Activated CD8-positive, alpha-beta memory T cell treated with anti-CD3 and anti-CD28 coated beads for 24 hours (primary cell): ENCODE measurements around the gene TAS2R5.
"Not testable (repeated sequence)": the region's sequence is repeated elsewhere in the genome, so short reads cannot be mapped to it uniquely, and the experiment has no call there.

ENCODE experiments used
- DNase-seq: peaks from one replicate; pipeline ENCODE4 v3.0.0-alpha.2; 2020

TAS2R5 gene, protein sequence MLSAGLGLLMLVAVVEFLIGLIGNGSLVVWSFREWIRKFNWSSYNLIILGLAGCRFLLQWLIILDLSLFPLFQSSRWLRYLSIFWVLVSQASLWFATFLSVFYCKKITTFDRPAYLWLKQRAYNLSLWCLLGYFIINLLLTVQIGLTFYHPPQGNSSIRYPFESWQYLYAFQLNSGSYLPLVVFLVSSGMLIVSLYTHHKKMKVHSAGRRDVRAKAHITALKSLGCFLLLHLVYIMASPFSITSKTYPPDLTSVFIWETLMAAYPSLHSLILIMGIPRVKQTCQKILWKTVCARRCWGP

DNA sequence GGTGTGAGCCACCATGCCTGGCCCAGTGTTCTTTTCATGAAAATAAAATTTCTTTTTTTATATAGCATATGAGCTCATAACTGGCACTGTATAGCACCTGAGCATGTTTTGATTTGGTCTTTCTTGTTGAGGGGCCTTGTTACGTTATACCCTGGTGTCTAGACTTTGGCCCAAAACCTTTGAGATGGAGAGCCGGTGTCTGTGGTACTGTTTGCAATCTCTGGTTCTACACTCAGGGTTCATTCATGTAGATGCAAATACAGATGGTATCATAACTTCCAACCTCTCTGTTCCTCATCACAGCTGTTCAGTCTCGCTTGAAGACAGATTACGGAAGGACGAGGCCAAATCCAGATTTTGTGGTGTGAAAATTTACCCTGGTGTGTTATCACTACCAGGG lies at the start of gene TAS2R5:
Gene TAS2R5 (plus strand): TSS at position 301 of the 400 bp plus-strand sequence. CDS start 145 bp downstream, outside the sequence.
- no peak for DNase-seq

DNA sequence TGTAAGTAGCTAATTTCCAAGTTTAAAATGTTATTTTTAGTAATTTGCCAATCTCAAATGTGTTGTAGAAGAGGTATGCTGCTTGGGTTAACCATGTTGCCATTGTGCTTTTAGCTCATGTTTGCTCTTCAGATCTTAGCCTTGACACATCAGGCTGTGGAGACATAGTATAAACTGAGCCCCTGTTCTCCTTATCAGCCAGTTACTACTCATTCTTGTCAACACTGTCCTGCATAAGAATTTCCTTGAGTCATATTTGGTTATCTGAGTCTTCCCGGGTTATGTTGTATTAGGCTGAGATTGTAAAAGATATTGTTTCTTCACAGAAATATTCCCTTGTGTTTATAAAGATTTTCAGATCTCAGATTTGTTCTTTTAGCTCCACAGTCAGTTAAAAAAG lies 47.8 kb upstream of the TAS2R5 start:
- no peak for DNase-seq

DNA sequence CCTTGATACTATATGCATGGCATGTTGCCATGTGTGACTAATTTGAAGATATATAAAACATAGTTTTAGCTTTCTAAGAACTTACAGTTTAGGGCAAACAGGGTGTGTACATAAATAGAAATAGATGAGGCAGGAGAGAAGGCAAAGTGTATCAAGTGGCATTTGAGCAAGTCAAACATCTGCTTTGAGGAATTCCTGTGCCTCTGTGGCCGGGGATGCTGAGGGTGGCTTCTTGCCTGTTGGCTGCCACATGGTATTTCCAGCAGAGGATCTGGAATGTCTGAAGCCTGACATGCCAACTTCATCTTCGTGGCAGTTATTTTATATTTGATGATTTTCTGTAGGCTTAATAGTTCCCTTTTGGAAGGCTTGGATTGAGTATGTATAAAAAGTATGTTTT lies 45.9 kb upstream of the TAS2R5 start:
- no peak for DNase-seq

DNA sequence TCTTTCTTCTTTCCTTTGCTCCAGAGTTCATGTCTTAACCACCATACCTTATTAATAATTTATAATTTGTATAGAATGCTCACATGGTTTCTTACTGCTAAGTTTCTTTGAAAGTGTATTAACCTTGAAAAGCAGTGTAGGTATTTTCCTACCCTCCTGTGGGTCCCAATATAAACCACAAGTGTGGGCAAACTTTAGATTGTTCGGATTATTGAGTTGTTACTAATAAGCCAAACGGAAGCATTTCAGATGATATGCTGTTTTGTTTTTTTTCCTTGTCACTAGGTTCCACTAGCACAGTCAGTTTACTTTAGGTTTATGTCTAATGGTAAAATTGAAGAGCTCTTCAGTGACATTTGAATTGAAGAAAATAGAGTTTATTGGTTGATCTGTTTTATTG lies 41.6 kb upstream of the TAS2R5 start:
- no peak for DNase-seq

DNA sequence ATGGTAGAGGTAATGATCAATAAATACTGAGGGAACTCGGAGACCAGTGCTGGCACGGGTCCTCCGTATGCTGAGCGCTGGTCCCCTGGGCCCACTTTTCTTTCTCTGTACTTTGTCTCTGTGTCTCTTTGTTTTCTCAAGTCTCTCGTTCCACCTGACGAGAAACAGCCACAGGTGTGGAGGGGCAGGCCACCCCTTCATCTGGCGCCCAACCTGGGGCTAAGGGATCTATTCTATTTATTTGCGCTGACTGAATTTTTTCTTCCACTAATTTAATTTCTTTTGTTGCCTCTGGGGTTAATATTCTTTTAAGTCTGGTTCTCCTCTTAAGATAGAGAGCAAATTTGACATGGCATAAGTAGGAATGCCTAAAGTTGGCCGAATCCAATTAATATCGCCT lies 38.1 kb upstream of the TAS2R5 start:
- DNase-seq, result not testable (repeated sequence)

DNA sequence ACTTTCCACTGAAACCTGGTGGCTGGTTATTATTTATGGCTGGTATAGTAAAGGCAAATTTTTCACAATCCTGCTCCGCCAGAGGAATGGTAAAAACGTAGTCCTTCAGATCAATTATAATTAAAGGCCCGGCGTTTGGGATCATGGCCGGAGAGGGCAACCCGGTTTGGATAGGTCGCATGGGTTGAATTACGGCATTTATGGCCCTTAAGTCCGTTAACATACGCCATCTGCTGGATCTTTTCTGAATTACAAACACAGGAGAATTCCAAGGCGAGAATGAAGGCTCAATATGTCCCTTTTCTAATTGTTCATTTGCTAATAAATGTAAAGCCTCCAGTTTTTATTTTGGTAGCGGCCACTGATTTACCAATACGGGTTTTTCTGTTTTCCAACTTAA lies 37.4 kb upstream of the TAS2R5 start:
- no peak for DNase-seq

DNA sequence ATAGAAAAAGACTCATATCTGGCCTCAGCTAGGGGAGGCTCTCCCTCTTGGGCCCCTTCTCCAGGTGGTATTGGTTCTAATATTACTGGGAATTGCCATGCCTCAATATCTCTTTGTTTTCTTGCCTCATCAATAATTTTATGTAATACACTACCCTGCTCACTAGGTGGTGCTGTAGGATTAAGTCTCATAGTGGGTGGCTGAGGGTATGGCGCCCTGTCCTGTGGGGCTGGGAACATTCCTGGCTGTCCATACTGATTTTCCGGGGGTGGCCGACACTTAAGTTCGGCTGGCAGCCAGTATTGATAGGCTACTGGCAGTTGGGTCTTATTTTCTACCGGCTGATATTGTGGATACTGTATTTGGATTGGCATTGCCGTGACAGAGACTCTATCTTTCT lies 35.1 kb upstream of the TAS2R5 start:
- no peak for DNase-seq

DNA sequence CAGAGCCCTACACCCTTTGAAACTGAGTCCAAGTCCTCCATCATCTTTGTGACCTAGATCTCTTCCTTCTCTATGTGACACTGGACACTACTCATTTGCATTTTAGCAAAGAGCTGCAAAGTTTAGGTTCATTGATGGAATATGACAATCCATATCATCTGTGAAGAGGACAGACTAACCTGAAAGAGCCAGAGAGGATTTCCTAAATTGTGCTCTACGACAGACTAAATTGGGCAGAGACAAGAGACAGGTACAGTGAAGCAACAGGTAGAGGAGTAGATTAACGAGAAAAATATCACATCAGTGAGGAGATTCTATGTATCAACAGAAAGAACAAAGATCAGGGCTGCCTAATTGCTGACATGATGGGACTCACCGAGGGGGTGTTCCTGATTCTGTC lies 26.2 kb upstream of the TAS2R5 start, which contains the start of gene TAS2R3:
Gene TAS2R3 (plus strand): TSS at position 301 of the 400 bp plus-strand sequence. CDS start 62 bp downstream, at position 363.
- DNase-seq, result no peak

DNA sequence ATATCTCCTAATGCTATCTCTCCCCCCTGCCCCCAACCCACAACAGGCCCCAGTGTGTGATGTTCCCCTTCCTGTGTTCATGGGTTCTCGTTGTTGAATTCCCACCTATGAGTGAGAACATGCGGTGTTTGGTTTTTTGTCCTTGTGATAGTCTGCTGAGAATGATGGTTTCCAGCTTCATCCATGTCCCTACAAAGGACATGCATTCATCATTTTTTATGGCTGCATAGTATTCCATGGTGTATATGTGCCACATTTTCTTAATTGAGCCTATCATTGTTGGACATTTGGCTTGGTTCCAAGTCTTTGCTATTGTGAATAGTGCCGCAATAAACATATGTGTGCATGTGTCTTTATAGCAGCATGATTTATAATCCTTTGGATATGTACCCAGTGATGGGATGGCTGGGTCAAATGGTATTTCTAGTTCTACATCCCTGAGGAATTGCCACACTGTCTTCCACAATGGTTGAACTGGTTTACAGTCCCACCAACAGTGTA lies 19.9 kb upstream of the TAS2R5 start:
- not testable (repeated sequence) for DNase-seq

DNA sequence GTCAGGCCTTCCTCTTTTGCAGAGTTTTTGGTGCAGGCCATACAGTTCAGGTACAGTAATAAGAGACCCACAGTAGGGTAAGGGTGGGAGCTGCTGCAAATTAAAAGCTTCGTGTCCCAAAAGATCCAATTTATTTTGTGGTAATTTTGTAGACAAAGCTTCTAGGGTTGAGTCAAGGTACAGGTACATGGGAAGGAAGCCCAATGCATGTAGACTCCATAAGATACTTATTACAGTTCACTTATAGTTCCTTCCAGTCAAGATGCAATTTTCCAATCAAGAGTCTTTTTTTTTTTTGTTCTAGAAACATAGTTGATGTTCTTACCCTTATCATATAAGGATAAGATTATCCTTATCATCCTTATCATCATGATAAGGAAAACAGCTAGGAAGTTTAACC lies 13.6 kb upstream of the TAS2R5 start, which contains the start of gene TAS2R4:
Gene TAS2R4 (plus strand): TSS at position 301 of the 400 bp plus-strand sequence. CDS start 1,815 bp downstream, outside the sequence.
- no peak for DNase-seq

DNA sequence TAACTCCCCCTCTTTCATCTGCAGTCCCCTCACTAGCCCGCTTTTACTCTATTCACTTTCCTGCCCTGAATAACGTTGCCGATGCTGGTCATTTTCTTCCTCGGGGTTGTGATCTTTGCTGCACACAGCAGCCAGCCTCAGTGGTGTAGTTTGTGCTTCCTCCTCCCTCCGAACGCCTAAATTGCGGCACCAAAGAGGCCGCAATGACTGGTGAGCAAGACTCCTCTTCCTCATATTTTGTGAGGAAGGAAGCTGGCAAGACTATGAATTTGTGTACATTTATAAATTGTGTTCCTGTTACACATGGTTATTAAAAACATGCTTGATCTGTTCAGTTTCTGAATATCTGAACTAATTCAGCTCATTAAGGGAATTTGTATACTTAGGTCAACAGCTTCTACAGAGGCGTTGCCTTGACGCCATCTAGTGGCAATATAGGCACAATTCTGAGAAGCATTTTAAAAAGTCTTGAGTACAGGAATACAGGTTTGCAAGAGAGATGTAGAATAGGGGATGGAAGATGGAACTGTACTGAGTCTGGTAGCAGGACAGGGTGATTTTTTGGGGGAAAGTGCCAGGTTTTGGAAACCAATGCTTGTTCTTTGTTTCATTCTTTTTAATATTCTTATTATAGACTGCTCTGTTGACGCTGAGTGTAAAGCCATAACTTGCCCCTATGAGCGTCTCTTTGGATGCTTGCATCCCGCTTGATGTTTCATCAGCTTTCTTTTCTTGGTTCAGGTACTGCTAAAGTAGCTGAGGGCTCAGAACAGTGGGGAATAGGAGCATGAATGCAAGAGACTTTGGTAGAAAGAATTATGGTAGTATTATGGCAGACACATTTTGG lies 4.1 kb upstream of the TAS2R5 start:
- no peak for DNase-seq

DNA sequence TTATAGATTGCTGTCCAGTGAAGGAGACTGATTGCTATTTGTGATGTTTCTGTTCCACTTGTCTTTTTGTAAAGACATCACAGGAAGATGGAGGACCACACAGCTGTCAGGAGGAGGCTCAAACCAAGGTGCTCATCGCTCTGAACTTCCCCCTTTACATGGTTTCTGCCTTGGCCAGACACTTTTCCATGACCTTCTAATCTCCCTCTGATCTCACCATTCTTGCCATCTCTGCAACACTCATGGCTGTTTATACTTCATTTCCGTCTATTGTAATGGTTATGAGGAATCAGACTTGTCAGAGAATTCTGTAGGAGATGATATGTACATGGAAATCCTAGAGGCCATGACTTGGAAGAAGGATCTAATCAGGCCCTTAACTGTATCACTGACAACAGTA lies 1.7 kb upstream of the TAS2R5 start:
- DNase-seq, result no peak

DNA sequence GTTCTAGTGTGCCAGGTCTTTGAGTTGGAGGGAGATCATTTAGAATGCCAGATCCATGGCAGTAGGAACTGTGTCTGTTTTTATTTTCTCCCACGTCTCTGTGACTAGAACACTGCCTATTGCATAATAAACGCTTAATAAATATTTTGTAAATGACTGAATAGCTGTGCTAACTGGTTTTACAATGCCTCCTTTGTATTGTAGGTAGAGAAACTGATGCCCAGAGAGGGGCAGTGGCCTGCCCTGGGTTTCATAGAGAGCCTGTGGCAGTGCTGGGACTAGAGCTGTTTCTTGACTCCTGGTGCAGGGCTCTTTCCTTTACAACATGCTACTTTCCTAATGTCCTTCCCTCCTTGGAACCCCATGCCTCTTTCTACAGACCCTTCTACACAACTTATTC lies 2.5 kb downstream of the TAS2R5 start:
- DNase-seq, result no peak

DNA sequence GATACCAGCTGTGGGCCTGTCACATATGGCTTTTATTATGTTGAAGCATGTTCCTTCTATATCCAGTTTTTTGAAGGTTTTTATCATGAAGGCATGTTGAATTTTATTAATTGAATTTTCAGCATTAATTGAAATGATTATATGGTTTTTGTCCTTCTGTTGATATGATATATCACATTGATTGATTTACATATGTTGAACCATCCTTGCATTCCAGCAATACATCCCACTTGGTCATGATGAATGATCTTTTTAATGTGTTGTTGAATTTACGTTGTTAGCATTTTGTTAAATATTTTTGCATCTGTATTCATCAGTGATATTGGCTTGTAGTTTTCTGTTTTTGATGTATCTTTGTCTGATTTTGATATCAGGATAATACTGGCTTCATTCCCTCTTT lies 30.1 kb downstream of the TAS2R5 start:
- no peak for DNase-seq

DNA sequence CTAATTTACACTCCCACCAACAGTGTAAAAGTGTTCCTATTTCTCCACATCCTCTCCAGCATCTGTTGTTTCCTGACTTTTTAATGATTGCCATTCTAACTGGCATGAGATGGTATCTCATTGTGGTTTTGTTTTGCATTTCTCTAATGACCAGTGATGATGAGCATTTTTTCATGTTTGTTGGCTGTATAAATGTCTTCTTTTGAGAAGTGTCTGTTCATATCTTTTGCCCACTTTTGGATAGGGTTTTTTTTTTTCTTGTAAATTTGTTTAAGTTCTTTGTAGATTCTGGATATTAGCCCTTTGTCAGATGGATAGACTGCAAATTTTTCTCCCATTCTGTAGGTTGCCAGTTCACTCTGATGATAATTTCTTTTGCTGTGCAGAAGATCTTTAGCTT lies 32.4 kb downstream of the TAS2R5 start:
- not testable (repeated sequence) for DNase-seq

DNA sequence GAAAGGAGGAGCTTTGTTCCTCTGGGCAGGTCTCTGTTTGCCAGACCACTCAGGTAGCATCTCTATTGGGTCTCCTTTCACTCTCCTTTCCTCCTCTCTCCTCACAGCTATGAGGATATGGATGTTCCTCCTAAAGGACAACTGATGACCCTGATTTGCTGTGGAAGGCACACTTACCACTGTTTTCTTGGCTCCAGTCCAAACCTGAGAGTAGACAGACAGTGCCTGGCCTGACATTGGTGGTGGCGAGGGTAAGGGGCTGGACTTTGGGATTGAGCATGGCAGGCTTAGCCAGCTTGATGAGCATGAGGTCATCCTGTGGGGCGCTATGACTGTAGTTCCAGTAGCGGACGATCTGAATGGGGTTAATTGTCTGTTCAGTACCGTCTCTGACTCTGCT lies 47.7 kb downstream of the TAS2R5 start:
- no peak for DNase-seq

DNA sequence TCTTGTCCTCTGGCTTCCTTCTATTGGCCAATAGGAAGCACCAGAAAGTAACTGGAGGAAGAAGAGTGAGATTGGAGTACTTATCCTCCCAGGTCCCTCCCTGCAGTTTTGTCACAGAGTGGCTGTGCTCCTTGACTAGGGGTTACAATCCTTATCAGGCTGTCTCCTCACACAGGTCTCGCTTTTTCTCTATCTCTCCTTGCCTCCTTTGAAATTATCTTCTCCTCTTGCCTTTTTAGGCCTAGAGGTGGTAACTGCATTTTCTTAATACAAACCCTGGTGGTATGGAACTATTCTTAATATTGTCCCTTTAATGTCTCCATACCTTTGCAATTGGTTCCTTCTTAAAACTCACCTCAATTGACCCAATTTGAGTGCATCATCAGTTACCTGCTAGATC lies 48.6 kb downstream of the TAS2R5 start:
- no peak for DNase-seq

DNA sequence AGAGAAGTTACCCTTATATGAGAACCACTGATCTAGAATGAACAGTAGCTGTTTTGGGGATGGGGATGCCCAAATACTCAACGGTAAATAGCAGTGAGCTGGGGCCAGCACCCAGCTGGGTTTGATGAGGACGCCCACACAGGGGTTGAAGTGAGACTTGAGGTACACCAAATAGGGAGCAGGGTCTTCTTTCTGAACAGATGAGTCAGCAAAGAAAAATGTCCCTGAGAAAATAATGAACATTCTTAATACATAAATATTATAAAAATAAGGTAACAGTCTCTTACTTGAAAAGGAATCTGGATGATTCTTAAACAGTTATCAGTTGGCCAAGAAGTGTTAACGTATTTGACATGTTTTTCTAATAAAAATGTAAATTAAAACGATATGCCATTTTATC lies 49.2 kb downstream of the TAS2R5 start:
- no peak for DNase-seq

DNA sequence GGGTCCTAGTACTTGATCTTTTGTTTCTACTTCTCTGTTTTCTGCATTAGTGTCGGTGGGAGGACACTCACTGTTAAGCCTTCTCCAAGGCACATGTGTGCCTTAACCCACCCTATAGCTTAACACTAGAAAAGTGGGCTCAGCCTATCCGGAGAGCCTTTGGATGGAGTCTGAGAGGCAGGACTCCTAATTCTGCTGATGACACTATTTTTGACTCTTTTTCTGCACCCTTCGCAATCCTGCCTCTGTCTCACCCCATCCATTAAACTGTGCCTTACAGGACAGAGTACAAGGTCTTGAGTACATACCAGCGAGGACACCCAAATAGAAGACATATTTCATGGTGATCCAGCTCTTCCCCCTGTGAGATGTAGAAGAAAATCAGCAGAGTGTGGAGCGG lies 50.7 kb downstream of the TAS2R5 start:
- no peak for DNase-seq
